Sigmoid colon (tissue), 4 donors: Measurements from ENCODE around the gene CHI3L1.

Source experiments
- EP300 ChIP-seq, 4 donors: sonication (generic); formaldehyde crosslinking; IDR thresholded peaks; one replicate each; pipeline ENCODE4 v1.6.1; 2017; ENCODE audit warnings: antibody characterized with exemption in 4 of 4
- TF ChIP-seq, protein P1 (sequence below), 4 experiments: fragments of 450-650 bp in 3 of 4; fragments of 200-600 bp in 1 of 4; IDR thresholded peaks; one replicate each; pipeline ENCODE4 v1.5.1; 2016 to 2019; ENCODE audit warnings: antibody characterized with exemption in 4 of 4, mild to moderate bottlenecking in 3 of 4, moderate library complexity in 2 of 4

DNA sequence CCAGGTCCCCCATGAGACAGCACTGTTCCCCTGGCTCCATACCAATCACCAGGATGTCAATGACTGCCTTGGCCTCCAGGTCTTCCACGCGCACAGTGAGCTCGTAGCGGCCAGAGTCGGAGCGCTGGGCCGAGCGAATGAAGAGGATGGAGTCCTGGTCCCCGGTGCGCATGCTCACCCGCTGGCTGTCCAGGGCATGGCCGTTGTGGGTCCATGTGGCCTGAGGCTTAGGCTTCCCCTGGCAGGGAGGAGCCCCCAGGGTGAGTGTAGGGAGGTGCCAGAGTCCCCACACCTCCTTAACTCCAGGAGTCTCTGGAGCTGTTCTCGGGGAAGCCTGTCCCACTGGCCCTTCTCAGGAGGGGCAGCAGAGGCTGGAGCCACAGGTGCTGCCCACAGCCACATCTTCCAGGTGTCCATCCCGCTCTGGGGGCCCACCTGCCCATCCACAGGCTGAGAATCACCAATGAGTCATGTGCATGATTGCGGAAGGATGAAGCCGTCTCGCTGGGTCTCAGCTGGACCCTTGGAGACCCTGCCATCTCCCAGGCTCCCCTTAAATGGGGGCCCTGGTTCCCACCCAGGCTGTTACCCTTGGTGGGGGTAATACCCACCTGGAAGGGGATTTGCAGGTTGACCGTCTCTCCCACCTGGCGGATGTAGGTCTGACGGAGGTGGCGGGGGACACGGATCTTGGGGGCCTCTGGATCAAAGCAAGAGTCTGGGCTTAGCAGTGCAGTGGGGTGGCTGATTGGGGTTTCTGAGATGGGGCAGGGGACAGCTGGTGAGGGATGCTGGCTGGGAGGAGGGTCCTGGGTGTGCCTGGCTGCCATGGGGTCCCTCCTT lies 14.9 kb downstream of the CHI3L1 start:
- TF ChIP-seq, protein P1, sequence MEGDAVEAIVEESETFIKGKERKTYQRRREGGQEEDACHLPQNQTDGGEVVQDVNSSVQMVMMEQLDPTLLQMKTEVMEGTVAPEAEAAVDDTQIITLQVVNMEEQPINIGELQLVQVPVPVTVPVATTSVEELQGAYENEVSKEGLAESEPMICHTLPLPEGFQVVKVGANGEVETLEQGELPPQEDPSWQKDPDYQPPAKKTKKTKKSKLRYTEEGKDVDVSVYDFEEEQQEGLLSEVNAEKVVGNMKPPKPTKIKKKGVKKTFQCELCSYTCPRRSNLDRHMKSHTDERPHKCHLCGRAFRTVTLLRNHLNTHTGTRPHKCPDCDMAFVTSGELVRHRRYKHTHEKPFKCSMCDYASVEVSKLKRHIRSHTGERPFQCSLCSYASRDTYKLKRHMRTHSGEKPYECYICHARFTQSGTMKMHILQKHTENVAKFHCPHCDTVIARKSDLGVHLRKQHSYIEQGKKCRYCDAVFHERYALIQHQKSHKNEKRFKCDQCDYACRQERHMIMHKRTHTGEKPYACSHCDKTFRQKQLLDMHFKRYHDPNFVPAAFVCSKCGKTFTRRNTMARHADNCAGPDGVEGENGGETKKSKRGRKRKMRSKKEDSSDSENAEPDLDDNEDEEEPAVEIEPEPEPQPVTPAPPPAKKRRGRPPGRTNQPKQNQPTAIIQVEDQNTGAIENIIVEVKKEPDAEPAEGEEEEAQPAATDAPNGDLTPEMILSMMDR (IDR thresholded peaks at IDR 0.05), result no peak
- no peak for TF ChIP-seq EP300 (IDR thresholded peaks at IDR 0.05)
